HUDEP-2 (cell line): ENCODE measurements around the gene STK16.
"Not testable (repeated sequence)": the region's sequence is repeated elsewhere in the genome, so short reads cannot be mapped to it uniquely, and the experiment has no call there.

ENCODE experiments used
- DNase-seq, 76 experiments: peaks; one replicate each; lab custom pipeline; 2025; ENCODE audit not compliant: unreplicated experiment in 76 of 76; lab: John Stamatoyannopoulos, UW

STK16 gene

GRCh38 chr2:219285894-219286425 is 40.7 kb downstream of the STK16 start:
- peak in 28 of 76 experiments; percentile 4 to 48 (median 29) for DNase-seq

- peak in 63 of 76 experiments; percentile 6 to 79 (median 48) for DNase-seq
These were observed 41.3 kb downstream of the STK16 start for GRCh38 chr2:219286436-219287115.

GRCh38 chr2:219287116-219287440 is 41.8 kb downstream of the STK16 start:
- DNase-seq, result not testable (repeated sequence)

GRCh38 chr2:219287580-219288265 is 42.4 kb downstream of the STK16 start:
- DNase-seq, result peak in 38 of 76 experiments; percentile 8 to 58 (median 26)

- no peak for DNase-seq
These were observed 43.9 kb downstream of the STK16 start for GRCh38 chr2:219289195-219289536.

GRCh38 chr2:219289537-219290361 is 44.5 kb downstream of the STK16 start:
- DNase-seq, result peak in 73 of 76 experiments; percentile 8 to 93 (median 76)

GRCh38 chr2:219290381-219291171 is 45.3 kb downstream of the STK16 start:
- no peak for DNase-seq

- no peak for DNase-seq
These were observed 46.1 kb downstream of the STK16 start for GRCh38 chr2:219291394-219291793.

- no peak for DNase-seq
These were observed 46.7 kb downstream of the STK16 start for GRCh38 chr2:219291910-219292490.

GRCh38 chr2:219292616-219293015 is 47.3 kb downstream of the STK16 start:
- no peak for DNase-seq

GRCh38 chr2:219293736-219294231 is 48.5 kb downstream of the STK16 start:
- no peak for DNase-seq

GRCh38 chr2:219294356-219295351 is 49.4 kb downstream of the STK16 start:
- DNase-seq, result peak in 72 of 76 experiments; percentile 12 to 84 (median 69)

GRCh38 chr2:219296142-219296541 is 50.9 kb downstream of the STK16 start:
- no peak for DNase-seq

GRCh38 chr2:219296631-219297391 is 51.5 kb downstream of the STK16 start:
- DNase-seq, result no peak

GRCh38 chr2:219297766-219298456 is 52.6 kb downstream of the STK16 start:
- DNase-seq, result peak in 1 of 76 experiments; percentile 3

- DNase-seq, result peak in 71 of 76 experiments; percentile 11 to 90 (median 70)
These were observed 53.6 kb downstream of the STK16 start for GRCh38 chr2:219298759-219299371.

GRCh38 chr2:219299372-219299760 is 54.1 kb downstream of the STK16 start:
- DNase-seq, result no peak
